ENCODE measurements around the gene IRAK4.
A peak's percentile ranks its signal among the peaks of the same experiment; 100 is the strongest.

The IRAK4 gene

GRCh38 chr12:43812057-43812456 lies 53.3 kb downstream of the IRAK4 start:
- no peaks in the 10 kb centered on the region for H3K36me3 ChIP-seq (ENCODE audit: control insufficient read depth, low read depth, low read length)
- H3K9me3 ChIP-seq (ENCODE audit: control insufficient read depth, low read depth, low read length), result no peaks in the 10 kb centered on the region
- H3K27ac ChIP-seq (ENCODE audit: low read length), result no peak overlapping the region
- H3K4me1 ChIP-seq (ENCODE audit: control insufficient read depth, low read depth, low read length), result no peaks in the 10 kb centered on the region
- no peaks in the 10 kb centered on the region for H3K27me3 ChIP-seq (ENCODE audit: control insufficient read depth, insufficient read depth, low read length)
- H3K9ac ChIP-seq (ENCODE audit: low read length), result no peak overlapping the region
- no peak overlapping the region for H3K4me3 ChIP-seq (ENCODE audit: low read length)

GRCh38 chr12:43812926-43813325 lies 54.2 kb downstream of the IRAK4 start:
- H3K27me3 ChIP-seq (ENCODE audit: control insufficient read depth, insufficient read depth, low read length), result no peaks in the 10 kb centered on the region
- H3K4me1 ChIP-seq (ENCODE audit: control insufficient read depth, low read depth, low read length), result no peaks in the 10 kb centered on the region
- H3K36me3 ChIP-seq (ENCODE audit: control insufficient read depth, low read depth, low read length), result no peaks in the 10 kb centered on the region
- no peak overlapping the region for H3K4me3 ChIP-seq (ENCODE audit: low read length)
- no peak overlapping the region for H3K27ac ChIP-seq (ENCODE audit: low read length)
- H3K9ac ChIP-seq (ENCODE audit: low read length), result no peak overlapping the region
- no peaks in the 10 kb centered on the region for H3K9me3 ChIP-seq (ENCODE audit: control insufficient read depth, low read depth, low read length)

GRCh38 chr12:43815416-43815815 lies 56.7 kb downstream of the IRAK4 start:
- Histone ChIP-seq H3K27ac (ENCODE audit: low read length) (no peak overlapping the region), H3K9ac (ENCODE audit: low read length) (no peak overlapping the region), H3K4me1 (ENCODE audit: control insufficient read depth, low read depth, low read length) (no peaks in the 10 kb centered on the region), H3K27me3 (ENCODE audit: control insufficient read depth, insufficient read depth, low read length) (no peaks in the 10 kb centered on the region), H3K4me3 (ENCODE audit: low read length) (no peak overlapping the region), H3K36me3 (ENCODE audit: control insufficient read depth, low read depth, low read length) (no peaks in the 10 kb centered on the region), H3K9me3 (ENCODE audit: control insufficient read depth, low read depth, low read length) (no peaks in the 10 kb centered on the region)

GRCh38 chr12:43816168-43816567 lies 57.4 kb downstream of the IRAK4 start:
- Histone ChIP-seq H3K9me3 (ENCODE audit: control insufficient read depth, low read depth, low read length) (no peaks in the 10 kb centered on the region), H3K9ac (ENCODE audit: low read length) (no peak overlapping the region), H3K27me3 (ENCODE audit: control insufficient read depth, insufficient read depth, low read length) (no peaks in the 10 kb centered on the region), H3K4me3 (ENCODE audit: low read length) (no peak overlapping the region), H3K36me3 (ENCODE audit: control insufficient read depth, low read depth, low read length) (no peaks in the 10 kb centered on the region), H3K4me1 (ENCODE audit: control insufficient read depth, low read depth, low read length) (no peaks in the 10 kb centered on the region), H3K27ac (ENCODE audit: low read length) (no peak overlapping the region)

GRCh38 chr12:43824207-43824775 lies 65.5 kb downstream of the IRAK4 start:
- Histone ChIP-seq H3K9ac (ENCODE audit: low read length) (no peak overlapping the region), H3K4me1 (ENCODE audit: control insufficient read depth, low read depth, low read length) (no peaks in the 10 kb centered on the region), H3K36me3 (ENCODE audit: control insufficient read depth, low read depth, low read length) (no peaks in the 10 kb centered on the region), H3K9me3 (ENCODE audit: control insufficient read depth, low read depth, low read length) (no peaks in the 10 kb centered on the region), H3K27ac (ENCODE audit: low read length) (no peak overlapping the region), H3K27me3 (ENCODE audit: control insufficient read depth, insufficient read depth, low read length) (no peaks in the 10 kb centered on the region), H3K4me3 (ENCODE audit: low read length) (no peak overlapping the region)

GRCh38 chr12:43826681-43827080 lies 67.9 kb downstream of the IRAK4 start:
- Histone ChIP-seq H3K27me3 (ENCODE audit: control insufficient read depth, insufficient read depth, low read length) (no peaks in the 10 kb centered on the region), H3K36me3 (ENCODE audit: control insufficient read depth, low read depth, low read length) (no peaks in the 10 kb centered on the region), H3K27ac (ENCODE audit: low read length) (no peak overlapping the region), H3K4me1 (ENCODE audit: control insufficient read depth, low read depth, low read length) (no peaks in the 10 kb centered on the region), H3K9me3 (ENCODE audit: control insufficient read depth, low read depth, low read length) (no peaks in the 10 kb centered on the region), H3K9ac (ENCODE audit: low read length) (no peak overlapping the region), H3K4me3 (ENCODE audit: low read length) (no peak overlapping the region)

GRCh38 chr12:43827093-43827492 lies 68.3 kb downstream of the IRAK4 start:
- H3K27ac ChIP-seq (ENCODE audit: low read length), result no peak overlapping the region
- H3K9ac ChIP-seq (ENCODE audit: low read length), result no peak overlapping the region
- no peaks in the 10 kb centered on the region for H3K36me3 ChIP-seq (ENCODE audit: control insufficient read depth, low read depth, low read length)
- no peaks in the 10 kb centered on the region for H3K4me1 ChIP-seq (ENCODE audit: control insufficient read depth, low read depth, low read length)
- H3K27me3 ChIP-seq (ENCODE audit: control insufficient read depth, insufficient read depth, low read length), result no peaks in the 10 kb centered on the region
- no peaks in the 10 kb centered on the region for H3K9me3 ChIP-seq (ENCODE audit: control insufficient read depth, low read depth, low read length)
- H3K4me3 ChIP-seq (ENCODE audit: low read length), result no peak overlapping the region

GRCh38 chr12:43832463-43833168 lies 73.9 kb downstream of the IRAK4 start:
- Histone ChIP-seq H3K9ac (ENCODE audit: low read length) (no peak overlapping the region), H3K4me3 (ENCODE audit: low read length) (no peak overlapping the region), H3K4me1 (ENCODE audit: control insufficient read depth, low read depth, low read length) (peaks cover 4% of the 10 kb centered on the region), H3K27ac (ENCODE audit: low read length) (no peak overlapping the region), H3K9me3 (ENCODE audit: control insufficient read depth, low read depth, low read length) (no peaks in the 10 kb centered on the region), H3K36me3 (ENCODE audit: control insufficient read depth, low read depth, low read length) (no peaks in the 10 kb centered on the region), H3K27me3 (ENCODE audit: control insufficient read depth, insufficient read depth, low read length) (peaks cover 32% of the 10 kb centered on the region)

GRCh38 chr12:43835264-43835655 lies 76.5 kb downstream of the IRAK4 start:
- Histone ChIP-seq H3K27me3 (ENCODE audit: control insufficient read depth, insufficient read depth, low read length) (peaks cover 32% of the 10 kb centered on the region), H3K4me3 (ENCODE audit: low read length) (peak overlapping the region; percentile 61), H3K36me3 (ENCODE audit: control insufficient read depth, low read depth, low read length) (no peaks in the 10 kb centered on the region), H3K27ac (ENCODE audit: low read length) (no peak overlapping the region), H3K4me1 (ENCODE audit: control insufficient read depth, low read depth, low read length) (peaks cover 4% of the 10 kb centered on the region), H3K9me3 (ENCODE audit: control insufficient read depth, low read depth, low read length) (no peaks in the 10 kb centered on the region), H3K9ac (ENCODE audit: low read length) (peak overlapping the region; percentile 36)

- peaks cover 32% of the 10 kb centered on the region for H3K27me3 ChIP-seq (ENCODE audit: control insufficient read depth, insufficient read depth, low read length)
Observed at GRCh38 chr12:43835656-43836474, 77.1 kb downstream of the IRAK4 start, which contains the start of gene TMEM117. Gene TMEM117 (plus strand): TSS chr12:43836081.

GRCh38 chr12:43836475-43836989 lies 77.8 kb downstream of the IRAK4 start:
- Histone ChIP-seq H3K4me3 (ENCODE audit: low read length) (peak overlapping the region; percentile 61), H3K4me1 (ENCODE audit: control insufficient read depth, low read depth, low read length) (peaks cover 4% of the 10 kb centered on the region), H3K27me3 (ENCODE audit: control insufficient read depth, insufficient read depth, low read length) (peaks cover 32% of the 10 kb centered on the region), H3K9ac (ENCODE audit: low read length) (peak overlapping the region; percentile 35), H3K9me3 (ENCODE audit: control insufficient read depth, low read depth, low read length) (no peaks in the 10 kb centered on the region), H3K36me3 (ENCODE audit: control insufficient read depth, low read depth, low read length) (no peaks in the 10 kb centered on the region), H3K27ac (ENCODE audit: low read length) (no peak overlapping the region)

More at GRCh38 chr12:43835656-43836474, 77.1 kb downstream of the IRAK4 start, which contains the start of gene TMEM117:
- Histone ChIP-seq H3K4me3 (ENCODE audit: low read length) (peak within 1 kb of the TSS; percentile 61), H3K4me1 (ENCODE audit: control insufficient read depth, low read depth, low read length) (peaks cover 4% of the 10 kb centered on the region), H3K9me3 (ENCODE audit: control insufficient read depth, low read depth, low read length) (no peaks in the 10 kb centered on the region), H3K27ac (ENCODE audit: low read length) (no peak within 1 kb of the TSS), H3K9ac (ENCODE audit: low read length) (peak within 1 kb of the TSS; percentile 36), H3K36me3 (ENCODE audit: control insufficient read depth, low read depth, low read length) (no peaks in the 10 kb centered on the region)

Data from iPS-18a (cell line).